Ectodermal cell (in vitro differentiated cells): ENCODE results near the gene NR2C2AP.
"Not testable (repeated sequence)": the region's sequence is repeated elsewhere in the genome, so short reads cannot be mapped to it uniquely, and the experiment has no call there.

Experiments used
- H3K27ac ChIP-seq: 2 replicates; pipeline ENCODE4 v1.7.0; 2013; ENCODE audit warnings: mild to moderate bottlenecking, low read depth, low read length; ENCODE audit not compliant: insufficient read depth, poor library complexity, severe bottlenecking
- H3K27me3 ChIP-seq: 2 replicates; pipeline ENCODE4 v1.7.0; 2013; ENCODE audit warnings: mild to moderate bottlenecking, low read length; ENCODE audit not compliant: insufficient read depth, control insufficient read depth, poor library complexity, severe bottlenecking
- H3K36me3 ChIP-seq: one replicate; pipeline ENCODE4 v1.7.0; 2013; ENCODE audit warnings: low read length; ENCODE audit not compliant: control insufficient read depth, insufficient read depth
- H3K4me1 ChIP-seq: one replicate; pipeline ENCODE4 v1.7.0; 2013; ENCODE audit warnings: low read length; ENCODE audit not compliant: control insufficient read depth, insufficient read depth
- H3K4me3 ChIP-seq: 2 replicates; pipeline ENCODE4 v1.7.0; 2013; ENCODE audit warnings: low read depth, low read length, control low read depth; ENCODE audit not compliant: insufficient read depth
- H3K9me3 ChIP-seq: 2 replicates; pipeline ENCODE4 v1.7.0; 2013; ENCODE audit warnings: mild to moderate bottlenecking, low read length, moderate library complexity; ENCODE audit not compliant: control insufficient read depth
- WGBS, 2 experiments: methylation state at CpG; one replicate each; pipeline ENCODE4 v1.1.7; 2013; ENCODE audit warnings: missing lambda C conversion rate in 2 of 2; 5-methylcytosine and 5-hydroxymethylcytosine counted together

The NR2C2AP gene

DNA sequence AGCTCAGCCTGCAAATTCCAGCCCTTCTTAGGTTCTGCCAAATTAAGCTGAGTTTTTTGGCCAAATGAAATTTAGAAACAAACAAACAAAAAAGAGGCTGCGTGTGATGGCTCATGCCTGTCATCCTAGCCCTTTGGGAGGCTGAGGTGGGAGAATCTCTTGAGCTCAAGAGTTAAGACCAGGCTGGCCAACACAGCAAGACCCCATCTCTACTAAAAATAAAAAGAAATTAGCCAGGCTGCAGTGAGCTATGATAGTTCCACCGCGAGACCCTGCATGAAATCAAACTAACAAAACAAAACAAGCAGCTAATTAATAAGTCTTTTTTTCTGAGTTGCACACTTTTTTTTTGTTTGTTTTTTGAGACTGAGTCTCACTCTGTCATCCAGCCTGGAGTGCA is 26.5 kb upstream of the NR2C2AP start:
- no peak overlapping the region for H3K27ac ChIP-seq
- no peak overlapping the region for H3K4me3 ChIP-seq
- 88 to 90% methylated on average over 3 of the region's 3 CpGs for WGBS, 2 experiments
- peaks cover 3% of the 10 kb centered on the region for H3K9me3 ChIP-seq
- peaks cover 19% of the 10 kb centered on the region for H3K27me3 ChIP-seq
- no peaks in the 10 kb centered on the region for H3K4me1 ChIP-seq
- peaks cover under 1% of the 10 kb centered on the region for H3K36me3 ChIP-seq

DNA sequence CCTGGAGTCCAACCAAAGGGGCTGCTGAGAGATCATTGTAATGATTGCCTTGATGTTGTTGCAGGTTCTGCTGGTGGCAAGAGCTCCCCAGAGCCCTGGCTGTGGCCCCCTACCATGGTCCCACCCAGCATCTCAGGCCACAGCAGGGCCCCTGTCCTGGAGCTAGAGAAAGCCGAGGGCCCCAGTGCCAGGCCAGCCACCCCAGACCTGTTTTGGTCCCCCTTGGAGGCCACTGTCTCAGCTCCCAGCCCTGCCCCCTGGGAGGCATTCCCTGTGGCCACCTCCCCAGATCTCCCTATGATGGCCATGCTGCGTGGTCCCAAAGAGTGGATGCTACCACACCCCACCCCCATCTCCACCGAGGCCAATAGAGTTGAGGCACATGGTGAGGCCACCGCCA is 24.0 kb upstream of the NR2C2AP start:
- 86% methylated on average over 4 of the region's 4 CpGs for WGBS, 2 experiments
- no peak overlapping the region for H3K4me3 ChIP-seq
- no peaks in the 10 kb centered on the region for H3K9me3 ChIP-seq
- H3K27ac ChIP-seq = no peak overlapping the region
- H3K36me3 ChIP-seq = no peaks in the 10 kb centered on the region
- H3K4me1 ChIP-seq = no peaks in the 10 kb centered on the region
- peaks cover 33% of the 10 kb centered on the region for H3K27me3 ChIP-seq

GRCh38 chr19:19226663-19227062 is 23.4 kb upstream of the NR2C2AP start:
- WGBS, 2 experiments = 80 to 82% methylated on average over 10 of the region's 10 CpGs
- Histone ChIP-seq H3K36me3 (no peaks in the 10 kb centered on the region), H3K27me3 (peaks cover 33% of the 10 kb centered on the region), H3K4me3 (no peak overlapping the region), H3K4me1 (no peaks in the 10 kb centered on the region), H3K27ac (no peak overlapping the region), H3K9me3 (no peaks in the 10 kb centered on the region)

DNA sequence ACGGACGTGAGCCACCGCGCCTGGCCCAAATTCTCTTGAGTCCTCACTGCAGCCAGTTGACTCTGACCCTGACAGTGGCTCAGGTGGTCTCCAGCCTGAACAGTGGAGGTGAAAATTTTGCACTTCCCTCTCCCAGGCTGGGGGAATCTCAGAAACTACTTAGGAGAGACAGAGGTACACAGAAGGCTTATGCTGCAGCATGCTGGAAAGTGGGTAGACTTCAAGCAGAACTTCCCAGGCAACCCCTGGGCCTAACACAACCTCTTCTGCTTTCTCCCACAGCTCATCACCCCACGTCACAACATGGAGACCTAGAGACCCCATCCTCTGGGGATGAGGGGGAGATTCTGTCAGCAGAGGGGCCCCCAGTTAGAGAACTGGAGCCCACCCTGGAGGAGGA is 23.0 kb upstream of the NR2C2AP start:
- Histone ChIP-seq H3K4me3 (no peak overlapping the region), H3K27ac (no peak overlapping the region), H3K36me3 (no peaks in the 10 kb centered on the region), H3K9me3 (no peaks in the 10 kb centered on the region), H3K27me3 (peaks cover 33% of the 10 kb centered on the region), H3K4me1 (no peaks in the 10 kb centered on the region)
- 83 to 90% methylated on average over 5 of the region's 5 CpGs for WGBS, 2 experiments

DNA sequence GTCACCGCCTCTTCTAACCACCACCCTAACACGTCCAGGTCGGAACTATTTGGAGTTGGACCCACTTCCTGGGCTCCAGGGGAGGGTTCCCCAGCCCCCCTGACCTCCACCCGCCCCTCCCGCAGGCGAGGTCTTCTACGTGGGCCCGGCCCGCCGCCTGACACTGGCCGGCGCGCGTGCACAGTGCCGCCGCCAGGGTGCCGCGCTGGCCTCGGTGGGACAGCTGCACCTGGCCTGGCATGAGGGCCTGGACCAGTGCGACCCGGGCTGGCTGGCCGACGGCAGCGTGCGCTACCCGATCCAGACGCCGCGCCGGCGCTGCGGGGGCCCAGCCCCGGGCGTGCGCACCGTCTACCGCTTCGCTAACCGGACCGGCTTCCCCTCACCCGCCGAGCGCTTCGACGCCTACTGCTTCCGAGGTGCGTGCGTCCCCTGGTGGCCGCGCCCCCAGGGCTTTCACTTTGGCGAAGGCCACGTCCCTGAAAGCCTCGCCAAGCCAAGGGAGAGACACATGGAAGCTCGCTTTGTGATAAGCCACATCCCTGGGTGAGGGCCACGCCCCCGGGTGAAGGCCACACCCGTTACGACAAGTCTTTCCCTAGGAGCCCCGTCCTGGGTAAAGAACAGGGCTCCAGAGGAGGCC is 21.8 kb upstream of the NR2C2AP start:
- no peaks in the 10 kb centered on the region for H3K4me1 ChIP-seq
- H3K4me3 ChIP-seq = peak overlapping the region; percentile 18
- no peaks in the 10 kb centered on the region for H3K9me3 ChIP-seq
- peaks cover 33% of the 10 kb centered on the region for H3K27me3 ChIP-seq
- WGBS, 2 experiments = 2% methylated on average over 59 of the region's 59 CpGs
- H3K27ac ChIP-seq = no peak overlapping the region
- H3K36me3 ChIP-seq = no peaks in the 10 kb centered on the region

GRCh38 chr19:19224150-19224851 is 21.1 kb upstream of the NR2C2AP start:
- Histone ChIP-seq H3K9me3 (no peaks in the 10 kb centered on the region), H3K27me3 (peaks cover 33% of the 10 kb centered on the region), H3K36me3 (no peaks in the 10 kb centered on the region), H3K4me1 (no peaks in the 10 kb centered on the region), H3K4me3 (peak overlapping the region; percentile 18), H3K27ac (no peak overlapping the region)
- 66 to 67% methylated on average over 17 of the region's 17 CpGs for WGBS, 2 experiments

GRCh38 chr19:19223636-19224035 is 20.4 kb upstream of the NR2C2AP start:
- Histone ChIP-seq H3K27me3 (peaks cover 33% of the 10 kb centered on the region), H3K4me1 (no peaks in the 10 kb centered on the region), H3K9me3 (no peaks in the 10 kb centered on the region), H3K27ac (no peak overlapping the region), H3K36me3 (no peaks in the 10 kb centered on the region), H3K4me3 (no peak overlapping the region)
- 85 to 94% methylated on average over 6 of the region's 6 CpGs for WGBS, 2 experiments

DNA sequence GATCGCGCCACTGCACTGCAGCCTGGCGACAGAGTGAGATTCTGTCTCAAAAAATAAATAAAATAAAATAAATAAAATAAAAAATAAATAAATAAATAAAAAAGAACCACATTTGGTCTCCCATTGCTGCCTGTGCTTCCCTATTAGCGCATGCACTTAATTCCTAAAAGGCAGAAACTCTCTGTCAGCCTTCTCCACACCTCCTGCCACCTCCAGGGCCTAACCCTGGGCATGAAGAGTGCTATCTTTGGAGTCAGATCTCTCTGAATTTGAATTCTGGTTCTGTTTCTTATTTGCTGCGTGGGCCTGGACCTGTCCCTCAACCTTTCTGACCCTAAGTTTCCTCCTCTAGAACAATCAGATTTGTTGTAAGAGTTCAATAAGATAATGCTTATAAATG is 19.8 kb upstream of the NR2C2AP start:
- Histone ChIP-seq H3K27ac (no peak overlapping the region), H3K4me3 (no peak overlapping the region), H3K27me3 (peaks cover 33% of the 10 kb centered on the region), H3K36me3 (no peaks in the 10 kb centered on the region), H3K9me3 (no peaks in the 10 kb centered on the region), H3K4me1 (no peaks in the 10 kb centered on the region)
- 89 to 91% methylated on average over 2 of the region's 5 CpGs for WGBS, 2 experiments

DNA sequence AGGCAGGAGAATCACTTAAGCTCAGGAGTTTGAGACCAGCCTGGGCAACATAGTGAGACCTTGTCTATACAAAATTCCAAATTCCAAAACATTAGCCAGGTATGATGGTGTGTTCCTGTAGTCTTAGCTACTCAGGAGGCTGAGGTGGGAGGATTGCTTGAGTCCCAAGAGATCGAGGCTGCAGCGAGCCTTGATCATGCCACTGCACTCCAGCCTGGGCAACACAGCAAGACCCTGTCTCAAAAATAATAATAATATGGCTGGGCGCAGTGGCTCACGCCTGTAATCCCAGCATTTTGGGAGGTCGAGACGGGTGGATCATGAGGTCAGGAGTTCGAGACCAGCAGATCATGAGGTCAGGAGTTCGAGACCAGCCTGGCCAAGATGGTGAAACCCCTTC is 17.8 kb upstream of the NR2C2AP start:
- not testable (repeated sequence) for H3K36me3 ChIP-seq, H3K27ac ChIP-seq, H3K4me1 ChIP-seq, H3K4me3 ChIP-seq, H3K9me3 ChIP-seq
- H3K27me3 ChIP-seq = peaks cover 27% of the 10 kb centered on the region
- 85 to 89% methylated on average over 8 of the region's 8 CpGs for WGBS, 2 experiments

DNA sequence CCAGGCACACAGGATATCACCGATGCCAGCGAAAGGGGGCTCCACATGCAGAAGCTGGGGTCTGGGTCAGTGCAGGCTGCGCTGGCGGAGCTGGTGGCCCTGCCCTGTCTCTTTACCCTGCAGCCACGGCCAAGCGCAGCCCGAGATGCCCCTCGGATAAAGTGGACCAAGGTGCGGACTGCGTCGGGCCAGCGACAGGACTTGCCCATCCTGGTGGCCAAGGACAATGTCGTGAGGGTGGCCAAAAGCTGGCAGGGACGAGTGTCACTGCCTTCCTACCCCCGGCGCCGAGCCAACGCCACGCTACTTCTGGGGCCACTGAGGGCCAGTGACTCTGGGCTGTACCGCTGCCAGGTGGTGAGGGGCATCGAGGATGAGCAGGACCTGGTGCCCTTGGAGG is 15.7 kb upstream of the NR2C2AP start:
- H3K4me3 ChIP-seq = no peak overlapping the region
- no peaks in the 10 kb centered on the region for H3K9me3 ChIP-seq
- peaks cover 15% of the 10 kb centered on the region for H3K27me3 ChIP-seq
- no peaks in the 10 kb centered on the region for H3K4me1 ChIP-seq
- no peak overlapping the region for H3K27ac ChIP-seq
- no peaks in the 10 kb centered on the region for H3K36me3 ChIP-seq
- WGBS, 2 experiments = 89% methylated on average over 21 of the region's 21 CpGs
